ENCODE data around the gene TMEM116. TPM values are rescaled to one million over a fixed set of nuclear protein-coding genes. Genes with fewer than 3 reads are reported as not detected.
A peak's percentile ranks its signal among the peaks of the same experiment; 100 is the strongest.

The TMEM116 gene
- total RNA-seq, 2 experiments from 2014 or later: 12.7 to 12.8 TPM

GRCh38 chr12:112023759-112024396 lies 10.9 kb upstream of the TMEM116 start:
- Histone ChIP-seq H3K27ac (ENCODE audit: low read depth in 1 of 2, low read length in 2 of 2) (no peak overlapping the region), H3K9me3 (ENCODE audit: control insufficient read depth in 1 of 2, insufficient read depth in 1 of 2, low read length in 2 of 2) (no peaks in the 10 kb centered on the region), H3K4me1 (ENCODE audit: insufficient read depth, low read length) (peaks cover 20% of the 10 kb centered on the region), H3K4me3 (ENCODE audit: low read length) (no peak overlapping the region), H3K27me3 (ENCODE audit: control insufficient read depth in 1 of 2, insufficient read depth in 2 of 2, low read length in 2 of 2) (no peaks in the 10 kb centered on the region), H3K36me3 (ENCODE audit: insufficient read depth, low read length) (peaks cover 62% of the 10 kb centered on the region)
- peaks cover 42% of the 10 kb centered on the region for H3K4me1 Mint-ChIP-seq (ENCODE audit: low read depth)
- no peak overlapping the region for H3K4me3 Mint-ChIP-seq
- no peaks in the 10 kb centered on the region for H3K27me3 Mint-ChIP-seq
- ATAC-seq (ENCODE audit: poor library complexity): no peak
- POLR2A ChIA-PET: interaction anchor here (1.0 to 2.1 kb wide), 5 partner anchors 10 to 182 kb away, joined by 3 to 17 read pairs (median 4); partner anchors contain the start of genes ERP29, MAPKAPK5, TMEM116 and TRAFD1
- CTCF ChIA-PET: interaction anchor here (1.0 kb wide), 1 partner anchor 79 kb away, joined by 3 read pairs; no protein-coding TSS in a partner anchor
- no peak for TF ChIP-seq CTCF (IDR thresholded peaks at IDR 0.05)
- peak overlapping the region; percentile 29 for H3K27ac Mint-ChIP-seq
- H3K36me3 Mint-ChIP-seq (ENCODE audit: low read depth): peaks cover 91% of the 10 kb centered on the region
- no peaks in the 10 kb centered on the region for H3K9me3 Mint-ChIP-seq
- intact Hi-C loops (cut with DNase I, micrococcal nuclease): no loop called here
- no peak for DNase-seq

- Histone ChIP-seq H3K36me3 (ENCODE audit: insufficient read depth, low read length) (peaks cover 70% of the 10 kb centered on the region), H3K27me3 (ENCODE audit: control insufficient read depth in 1 of 2, insufficient read depth in 2 of 2, low read length in 2 of 2) (no peaks in the 10 kb centered on the region), H3K27ac (ENCODE audit: low read depth in 1 of 2, low read length in 2 of 2) (no peak overlapping the region), H3K9me3 (ENCODE audit: control insufficient read depth in 1 of 2, insufficient read depth in 1 of 2, low read length in 2 of 2) (no peaks in the 10 kb centered on the region), H3K4me3 (ENCODE audit: low read length) (no peak overlapping the region), H3K4me1 (ENCODE audit: insufficient read depth, low read length) (peaks cover 28% of the 10 kb centered on the region)
- ATAC-seq (ENCODE audit: poor library complexity): no peak
- Mint-ChIP-seq H3K9me3 (no peaks in the 10 kb centered on the region), H3K4me3 (no peak overlapping the region), H3K36me3 (ENCODE audit: low read depth) (peaks cover 90% of the 10 kb centered on the region), H3K27me3 (no peaks in the 10 kb centered on the region), H3K4me1 (ENCODE audit: low read depth) (peaks cover 45% of the 10 kb centered on the region), H3K27ac (peak overlapping the region; percentile 63)
- DNase-seq: no peak
- no peak for TF ChIP-seq CTCF (IDR thresholded peaks at IDR 0.05)
- ChIA-PET POLR2A (interaction anchor here (1.1 to 2.1 kb wide), 2 partner anchors 9 to 103 kb away, joined by 3 to 17 read pairs; partner anchors contain the start of genes ERP29, TMEM116 and TRAFD1), CTCF (interaction anchor here (0.8 to 2.5 kb wide), 3 partner anchors 8 to 77 kb away, joined by 3 to 11 read pairs (median 3); no protein-coding TSS in a partner anchor)
- intact Hi-C loops (cut with DNase I, micrococcal nuclease): no loop called here
These were observed 9.5 kb upstream of the TMEM116 start for GRCh38 chr12:112022241-112023016.

- Histone ChIP-seq H3K36me3 (ENCODE audit: insufficient read depth, low read length) (peaks cover 80% of the 10 kb centered on the region), H3K9me3 (ENCODE audit: control insufficient read depth in 1 of 2, insufficient read depth in 1 of 2, low read length in 2 of 2) (no peaks in the 10 kb centered on the region), H3K27me3 (ENCODE audit: control insufficient read depth in 1 of 2, insufficient read depth in 2 of 2, low read length in 2 of 2) (no peaks in the 10 kb centered on the region), H3K4me3 (ENCODE audit: low read length) (no peak overlapping the region), H3K4me1 (ENCODE audit: insufficient read depth, low read length) (peaks cover 31% of the 10 kb centered on the region), H3K27ac (ENCODE audit: low read depth in 1 of 2, low read length in 2 of 2) (no peak overlapping the region)
- CTCF ChIA-PET: interaction anchor here (0.7 to 2.5 kb wide), 4 partner anchors 8 to 122 kb away, joined by 3 to 11 read pairs (median 4); partner anchors contain the start of genes ERP29 and TMEM116
- no peak for DNase-seq
- H3K4me3 Mint-ChIP-seq: no peak overlapping the region
- H3K27me3 Mint-ChIP-seq: no peaks in the 10 kb centered on the region
- no peak for TF ChIP-seq CTCF (IDR thresholded peaks at IDR 0.05)
- POLR2A ChIA-PET: interaction anchor here (0.8 to 1.9 kb wide), 2 partner anchors 27 to 179 kb away, joined by 3 to 7 read pairs; partner anchors contain the start of gene MAPKAPK5
- peaks cover 91% of the 10 kb centered on the region for H3K36me3 Mint-ChIP-seq (ENCODE audit: low read depth)
- peaks cover 45% of the 10 kb centered on the region for H3K4me1 Mint-ChIP-seq (ENCODE audit: low read depth)
- peak overlapping the region; percentile 63 for H3K27ac Mint-ChIP-seq
- H3K9me3 Mint-ChIP-seq: no peaks in the 10 kb centered on the region
- intact Hi-C loops (cut with DNase I, micrococcal nuclease): no loop called here
- no peak for ATAC-seq (ENCODE audit: poor library complexity)
These were observed 8.0 kb upstream of the TMEM116 start for GRCh38 chr12:112020947-112021457.
